ENCODE measurements around the gene SLC44A3. TPM values are rescaled to one million over a fixed set of nuclear protein-coding genes. Genes with fewer than 3 reads are reported as not detected.

Gene SLC44A3
- total and polyA plus RNA-seq, 9 of the 15 experiments (the other 6 are each of a cell fraction or from before 2014, with no cell fraction given): not detected

- in situ Hi-C loops (cut with MboI) (no loop called here), intact Hi-C loops (cut with micrococcal nuclease) (no loop called here)
- Histone ChIP-seq H3K9me1 (ENCODE audit: control insufficient read depth, insufficient read depth, low read length) (no peaks in the 10 kb centered on the region), H3K79me2 (ENCODE audit: control insufficient read depth, insufficient read depth, low read length) (no peaks in the 10 kb centered on the region), H3K4me1 (replicated peaks in 1 of 2; ENCODE audit: control insufficient read depth in 2 of 2, insufficient read depth in 2 of 2, low read length in 2 of 2) (no peaks in the 10 kb centered on the region), H3K36me3 (ENCODE audit: control insufficient read depth, insufficient read depth, low read length) (no peaks in the 10 kb centered on the region), H3K9ac (ENCODE audit: insufficient read depth in 1 of 2, low read depth in 2 of 2, low read length in 2 of 2) (no peak overlapping the region), H3K27me3 (ENCODE audit: control insufficient read depth in 2 of 2, insufficient read depth in 2 of 2, low read length in 2 of 2) (peaks cover 14 to 31% of the 10 kb centered on the region in 2 experiments), H3K9me3 (replicated peaks; ENCODE audit: control insufficient read depth, insufficient read depth, low read depth, low read length) (no peaks in the 10 kb centered on the region), H2AFZ (ENCODE audit: low read depth, low read length) (no peak overlapping the region), H3K27ac (ENCODE audit: extremely low read depth, low read depth, low read length) (no peak overlapping the region), H3K4me2 (ENCODE audit: insufficient read depth, low read length) (no peak overlapping the region), H4K20me1 (replicated peaks; ENCODE audit: control insufficient read depth, insufficient read depth, low read length) (no peaks in the 10 kb centered on the region), H3K4me3 (no peak overlapping the region)
- TF ChIP-seq TEAD4 (IDR thresholded peaks at IDR 0.05; ENCODE audit: low read length) (no peak), TEAD4 (CRISPR knock-in tag; IDR thresholded peaks at IDR 0.05; ENCODE audit: borderline replicate concordance) (no peak), FOXA1 (IDR thresholded peaks at IDR 0.05; ENCODE audit: borderline replicate concordance) (no peak), ZC3H4 (CRISPR knock-in tag; IDR thresholded peaks at IDR 0.05; ENCODE audit: borderline replicate concordance) (no peak), MAFF (IDR thresholded peaks at IDR 0.05; ENCODE audit: low read length) (no peak), NCOA2 (IDR thresholded peaks at IDR 0.05; ENCODE audit: partially characterized antibody in 2 of 2) (no peak)
- FAIRE-seq: no peak
- CTCF ChIA-PET (ENCODE audit: low intra/inter-chr PET ratio): no interaction called here
- WGBS (ENCODE audit: insufficient coverage, low coverage, missing lambda C conversion rate): under 1% methylated on average over 6 of the region's 6 CpGs
- no peak for DNase-seq (ENCODE audit: extremely low read depth in 1 of 4, low spot score in 3 of 4)
- no peak for ATAC-seq
- no TSS peak for BruUV-seq (replicated peaks)
- POLR2A ChIA-PET: no interaction called here
These were observed 64.3 kb downstream of the SLC44A3 start for GRCh38 chr1:94884507-94884906.

DNA sequence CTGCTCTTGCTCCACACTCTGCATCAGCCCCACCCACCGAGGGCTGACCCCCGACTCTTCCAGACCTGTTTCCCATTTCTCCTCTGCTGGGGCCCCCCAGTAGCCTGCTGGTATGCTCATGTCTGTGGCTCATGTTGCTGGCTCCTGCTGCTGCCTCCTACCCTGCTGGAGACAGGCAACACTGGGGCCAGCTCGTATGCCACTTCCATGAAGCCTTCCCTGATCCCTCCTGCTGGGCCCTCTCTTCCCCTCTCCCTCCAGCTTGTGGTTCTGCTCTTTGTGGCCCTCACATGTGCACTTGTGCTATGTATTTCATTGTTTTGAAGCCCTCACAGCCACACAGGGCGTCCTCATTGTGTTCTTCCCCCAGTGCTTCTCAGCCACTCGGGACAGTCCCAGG, 66.2 kb downstream of the SLC44A3 start:
- FAIRE-seq (no peak), DNase-seq (ENCODE audit: extremely low read depth in 1 of 4, low spot score in 3 of 4) (no peak), ATAC-seq (no peak)
- Histone ChIP-seq H3K9me3 (replicated peaks; ENCODE audit: control insufficient read depth, insufficient read depth, low read depth, low read length) (no peaks in the 10 kb centered on the region), H4K20me1 (replicated peaks; ENCODE audit: control insufficient read depth, insufficient read depth, low read length) (no peaks in the 10 kb centered on the region), H3K9me1 (ENCODE audit: control insufficient read depth, insufficient read depth, low read length) (no peaks in the 10 kb centered on the region), H3K27ac (ENCODE audit: extremely low read depth, low read depth, low read length) (no peak overlapping the region), H3K4me1 (replicated peaks in 1 of 2; ENCODE audit: control insufficient read depth in 2 of 2, insufficient read depth in 2 of 2, low read length in 2 of 2) (no peaks in the 10 kb centered on the region), H2AFZ (ENCODE audit: low read depth, low read length) (no peak overlapping the region), H3K4me3 (no peak overlapping the region), H3K9ac (ENCODE audit: insufficient read depth in 1 of 2, low read depth in 2 of 2, low read length in 2 of 2) (no peak overlapping the region), H3K79me2 (ENCODE audit: control insufficient read depth, insufficient read depth, low read length) (no peaks in the 10 kb centered on the region), H3K36me3 (ENCODE audit: control insufficient read depth, insufficient read depth, low read length) (no peaks in the 10 kb centered on the region), H3K27me3 (ENCODE audit: control insufficient read depth in 2 of 2, insufficient read depth in 2 of 2, low read length in 2 of 2) (peaks cover 10 to 35% of the 10 kb centered on the region in 2 experiments), H3K4me2 (ENCODE audit: insufficient read depth, low read length) (no peak overlapping the region)
- BruUV-seq (replicated peaks): no TSS peak
- POLR2A ChIA-PET: interaction anchor here (0.8 kb wide), 1 partner anchor 9 kb away, joined by 3 read pairs; no protein-coding TSS in a partner anchor
- 0% methylated on average over 4 of the region's 5 CpGs for WGBS (ENCODE audit: insufficient coverage, low coverage, missing lambda C conversion rate)
- in situ Hi-C loops (cut with MboI): no loop called here
- intact Hi-C loops (cut with micrococcal nuclease): no loop called here
- no peak for TF ChIP-seq ZNF785 (CRISPR knock-in tag; IDR thresholded peaks at IDR 0.05)
- CTCF ChIA-PET (ENCODE audit: low intra/inter-chr PET ratio): no interaction called here

Measured in K562 (cell line).